GM18511 (cell line): ENCODE measurements around the gene CST9.
A peak's percentile ranks its signal among the peaks of the same experiment; 100 is the strongest.
"Not testable (repeated sequence)": the region's sequence is repeated elsewhere in the genome, so short reads cannot be mapped to it uniquely, and the experiment has no call there.

Experiments
- ATAC-seq: cut with Tn5 transposase; IDR thresholded peaks from one replicate; pipeline ENCODE4 v1.9.1; 2021; ENCODE audit warnings: mild to moderate bottlenecking, moderate library complexity; ENCODE audit not compliant: unreplicated experiment

Gene CST9

GRCh38 chr20:23637282-23638221, 31.8 kb upstream of the CST9 start, which contains the start of gene CST3:
Gene CST3, minus strand, starts transcription at chr20:23637955. Its CDS starts 93 bp downstream, at chr20:23637862.
- peak; percentile 53 for ATAC-seq

- no peak for ATAC-seq
Measured at GRCh38 chr20:23636908-23637281, 31.2 kb upstream of the CST9 start.

GRCh38 chr20:23636182-23636907, 30.6 kb upstream of the CST9 start:
- no peak for ATAC-seq

GRCh38 chr20:23635768-23636090, 30.0 kb upstream of the CST9 start:
- ATAC-seq = not testable (repeated sequence)

GRCh38 chr20:23634985-23635767, 29.5 kb upstream of the CST9 start:
- no peak for ATAC-seq

GRCh38 chr20:23634044-23634801, 28.5 kb upstream of the CST9 start:
- no peak for ATAC-seq

- no peak for ATAC-seq
Measured at GRCh38 chr20:23632711-23633573, 27.2 kb upstream of the CST9 start.

GRCh38 chr20:23631981-23632710, 26.4 kb upstream of the CST9 start:
- no peak for ATAC-seq

- no peak for ATAC-seq
Measured at GRCh38 chr20:23631226-23631822, 25.6 kb upstream of the CST9 start.

- ATAC-seq = no peak
Measured at GRCh38 chr20:23630392-23630849, 24.7 kb upstream of the CST9 start.

GRCh38 chr20:23629542-23630391, 24.1 kb upstream of the CST9 start:
- ATAC-seq = no peak

GRCh38 chr20:23629017-23629541, 23.4 kb upstream of the CST9 start:
- no peak for ATAC-seq

GRCh38 chr20:23628402-23629016, 22.8 kb upstream of the CST9 start:
- ATAC-seq = no peak

- ATAC-seq = no peak
Measured at GRCh38 chr20:23627501-23627900, 21.8 kb upstream of the CST9 start.

GRCh38 chr20:23626040-23626620, 20.4 kb upstream of the CST9 start:
- no peak for ATAC-seq

GRCh38 chr20:23625236-23625964, 19.7 kb upstream of the CST9 start:
- no peak for ATAC-seq
